H1 (cell line): ENCODE results near the gene CCDC51. TPM values are rescaled to one million over a fixed set of nuclear protein-coding genes. Genes with fewer than 3 reads are reported as not detected.

Source experiments
- CHD2 ChIP-seq: IDR thresholded peaks from 2 replicates; pipeline ENCODE4 v1.6.1; 2012; ENCODE audit warnings: low read length, improper control_type of control experiment
- JUND ChIP-seq: IDR thresholded peaks from 2 replicates; pipeline ENCODE4 v1.6.1; 2011; ENCODE audit warnings: mild to moderate bottlenecking, improper control_type of control experiment, low read length
- PHF8 ChIP-seq: fragments of 200-600 bp; sonication (generic); conservative IDR thresholded peaks from 2 replicates; pipeline ENCODE4 v1.7.1; 2012; ENCODE audit warnings: low read depth, mild to moderate bottlenecking, inconsistent platforms, low read length, moderate library complexity
- SIN3A ChIP-seq, 2 experiments: IDR thresholded peaks in 1 of 2; conservative IDR thresholded peaks in 1 of 2; 2 replicates each; pipeline ENCODE4 v1.6.1; 2011 to 2012; ENCODE audit warnings: low read length in 2 of 2, improper control_type of control experiment in 1 of 2, low read depth in 1 of 2, mild to moderate bottlenecking in 1 of 2
- SIRT6 ChIP-seq: IDR thresholded peaks from one replicate; pipeline ENCODE4 v1.7.1; 2012; ENCODE audit warnings: low read length, inconsistent platforms
- SRF ChIP-seq: IDR thresholded peaks from 2 replicates; pipeline ENCODE4 v1.6.1; 2011; ENCODE audit warnings: mild to moderate bottlenecking, low read depth, low read length, moderate library complexity
- TBP ChIP-seq: IDR thresholded peaks from 2 replicates; pipeline ENCODE4 v1.6.1; 2011; ENCODE audit warnings: low read depth, low read length, improper control_type of control experiment
- polyA plus RNA-seq, 7 experiments: library from polyadenylated mRNA; depleted of rRNA in 3 of 7; stranded (reverse) in 5 of 7; unstranded in 2 of 7; fragments of >200 nt in 5 of 7; fragments of 200-250 nt in 2 of 7; gene quantifications; 1 replicate in 5 of 7; 2 replicates in 1 of 7; 4 replicates in 1 of 7; pipeline versions ENCODE4 v1.2.1 to v1.2.3, GENCODE V29; 2011 to 2013; ENCODE audit warnings: missing spikeins in 2 of 7, mixed read lengths in 2 of 7
- total RNA-seq: library from RNA; stranded (reverse); fragmentation: NEBNext Ultra II Directional; extraction: Animal tissue kit (Norgen Biotek cat#: 25700); gene quantifications from 2 replicates; pipeline ENCODE4 v1.2.1, GENCODE V29; 2021
- TF ChIP-seq, protein P1 (sequence below): IDR thresholded peaks from 2 replicates; pipeline ENCODE4 v1.6.1; 2011; ENCODE audit warnings: low read length, improper control_type of control experiment

CCDC51 gene
- total and polyA plus RNA-seq, 2 of the 8 experiments (the other 6 are each of a cell fraction or from before 2014, with no cell fraction given): 21.3 to 21.4 TPM

GRCh38 chr3:48409291-48410201 is 30.4 kb downstream of the CCDC51 start (continued):
- TF ChIP-seq, protein P1, sequence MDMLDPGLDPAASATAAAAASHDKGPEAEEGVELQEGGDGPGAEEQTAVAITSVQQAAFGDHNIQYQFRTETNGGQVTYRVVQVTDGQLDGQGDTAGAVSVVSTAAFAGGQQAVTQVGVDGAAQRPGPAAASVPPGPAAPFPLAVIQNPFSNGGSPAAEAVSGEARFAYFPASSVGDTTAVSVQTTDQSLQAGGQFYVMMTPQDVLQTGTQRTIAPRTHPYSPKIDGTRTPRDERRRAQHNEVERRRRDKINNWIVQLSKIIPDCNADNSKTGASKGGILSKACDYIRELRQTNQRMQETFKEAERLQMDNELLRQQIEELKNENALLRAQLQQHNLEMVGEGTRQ: no peak
- TF ChIP-seq JUND: no peak
- TF ChIP-seq SRF: no peak
- TF ChIP-seq SIRT6: no peak
- no peak for TF ChIP-seq PHF8
- TF ChIP-seq TBP: no peak
- no peak for TF ChIP-seq SIN3A (conservative IDR thresholded peaks at IDR 0.05 in 1 of 2, IDR thresholded peaks at IDR 0.05 in 1 of 2; ENCODE audit: low read depth in 1 of 2, low read length in 2 of 2)
- no peak for TF ChIP-seq CHD2
